SK-N-SH (cell line): ENCODE measurements around the gene IER2. TPM values are rescaled to one million over a fixed set of nuclear protein-coding genes. Genes with fewer than 3 reads are reported as not detected.

Experiments used
- CTCF ChIA-PET: fragments of 300-600, 350-600 bp; formaldehyde crosslinking; extraction: SDS; loops from one replicate; lab custom pipeline; 2021; lab: Yijun Ruan, JAX
- POLR2A ChIA-PET: fragments of 350-600 bp; sonication (Branson Sonifier 250); formaldehyde crosslinking; extraction: SDS; loops from one replicate; lab custom pipeline; 2020; ENCODE audit warnings: antibody characterized with exemption, inconsistent platforms; lab: Yijun Ruan, JAX
- DNase-seq: peaks from one replicate; pipeline ENCODE4 v3.0.0; 2012
- H2AFZ ChIP-seq: fragments of 200-600 bp; sonication (generic); 2 replicates; pipeline ENCODE4 v1.8.1; 2016; ENCODE audit warnings: antibody characterized with exemption, mild to moderate bottlenecking, low read depth
- H3F3A ChIP-seq: fragments of 200-600 bp; sonication (generic); replicated peaks from 2 replicates; pipeline ENCODE3; 2016; ENCODE audit warnings: antibody characterized with exemption, mild to moderate bottlenecking; ENCODE audit not compliant: insufficient read depth
- H3K27ac ChIP-seq, 2 experiments: fragments of 200-500 bp in 1 of 2; fragments of 200-600 bp in 1 of 2; sonication (Bioruptor generic) in 1 of 2; sonication (generic), shearing (Covaris generic) in 1 of 2; 2 replicates each; pipeline versions ENCODE4 v1.5.1 to v1.6.1; 2014 to 2016; ENCODE audit warnings: low read depth in 2 of 2, inconsistent platforms in 1 of 2, low read length in 1 of 2, mild to moderate bottlenecking in 1 of 2, mixed read lengths in 1 of 2
- H3K27me3 ChIP-seq: fragments of 200-600 bp; sonication (generic), shearing (Covaris generic); 2 replicates; pipeline ENCODE4 v1.6.1; 2016; ENCODE audit warnings: mixed run types; ENCODE audit not compliant: insufficient read depth
- H3K36me3 ChIP-seq, 2 experiments: fragments of 200-500 bp in 1 of 2; fragments of 200-600 bp in 1 of 2; sonication (Bioruptor generic) in 1 of 2; sonication (generic) in 1 of 2; replicated peaks in 1 of 2; 2 replicates each; pipeline versions ENCODE3 to v1.5.1; 2014 to 2016; ENCODE audit warnings: low read length in 1 of 2, mild to moderate bottlenecking in 1 of 2; ENCODE audit not compliant: insufficient read depth in 2 of 2, control insufficient read depth in 1 of 2
- H3K4me1 ChIP-seq, 2 experiments: fragments of 200-500 bp in 1 of 2; fragments of 200-600 bp in 1 of 2; sonication (Bioruptor generic) in 1 of 2; sonication (generic), shearing (Covaris generic) in 1 of 2; 2 replicates each; pipeline versions ENCODE4 v1.5.1 to v1.6.1; 2014 to 2016; ENCODE audit warnings: low read depth in 1 of 2, low read length in 1 of 2, mixed run types in 1 of 2; ENCODE audit not compliant: insufficient read depth in 2 of 2, control insufficient read depth in 1 of 2
- H3K4me2 ChIP-seq: fragments of 200-600 bp; sonication (generic), shearing (Covaris generic); 2 replicates; pipeline ENCODE4 v1.6.1; 2017; ENCODE audit warnings: mixed run types
- H3K4me3 ChIP-seq, 2 experiments: fragments of 200-500 bp in 1 of 2; fragments of 200-600 bp in 1 of 2; sonication (Bioruptor generic) in 1 of 2; sonication (generic), shearing (Covaris generic) in 1 of 2; 2 replicates each; pipeline versions ENCODE4 v1.5.1 to v1.8.1; 2014 to 2016; ENCODE audit warnings: low read depth in 2 of 2, inconsistent platforms in 1 of 2, low read length in 1 of 2, mild to moderate bottlenecking in 1 of 2, mixed read lengths in 1 of 2, moderate library complexity in 1 of 2
- H3K79me2 ChIP-seq: fragments of 200-600 bp; sonication (generic); 2 replicates; pipeline ENCODE4 v1.8.1; 2017; ENCODE audit warnings: mild to moderate bottlenecking; ENCODE audit not compliant: insufficient read depth
- H3K9ac ChIP-seq: fragments of 200-600 bp; sonication (generic); 2 replicates; pipeline ENCODE4 v1.6.1; 2017; ENCODE audit warnings: mixed run types
- H3K9me2 ChIP-seq: fragments of 200-600 bp; sonication (generic); 2 replicates; pipeline ENCODE4 v1.6.1; 2017; ENCODE audit warnings: mixed run types
- H3K9me3 ChIP-seq: fragments of 200-600 bp; sonication (generic); 2 replicates; pipeline ENCODE4 v1.6.1; 2017; ENCODE audit warnings: mixed run types, mild to moderate bottlenecking, moderate library complexity
- H4K20me1 ChIP-seq: fragments of 200-600 bp; sonication (generic); 2 replicates; pipeline ENCODE4 v1.6.1; 2017; ENCODE audit warnings: mild to moderate bottlenecking, mixed run types; ENCODE audit not compliant: insufficient read depth
- CHD2 ChIP-seq: fragments of 150-350 bp; IDR thresholded peaks from 2 replicates; pipeline ENCODE4 v1.6.1; 2018; ENCODE audit warnings: low read length; ENCODE audit not compliant: partially characterized antibody
- ELF1 ChIP-seq: IDR thresholded peaks from 2 replicates; pipeline ENCODE4 v1.4.0; 2012
- GABPA ChIP-seq: IDR thresholded peaks from 2 replicates; pipeline ENCODE4 v1.4.0; 2012; ENCODE audit warnings: low read depth, mild to moderate bottlenecking
- JUND ChIP-seq: IDR thresholded peaks from 2 replicates; pipeline ENCODE4 v1.4.0; 2012
- MAX ChIP-seq: IDR thresholded peaks from 2 replicates; pipeline ENCODE4 v1.4.0; 2012; ENCODE audit warnings: low read depth
- MXI1 ChIP-seq: IDR thresholded peaks from 2 replicates; pipeline ENCODE4 v1.6.1; 2012; ENCODE audit warnings: mild to moderate bottlenecking, low read depth, low read length, improper control_type of control experiment
- NFIC ChIP-seq: IDR thresholded peaks from 2 replicates; pipeline ENCODE4 v1.4.0; 2012; ENCODE audit warnings: borderline replicate concordance
- NRF1 ChIP-seq: IDR thresholded peaks from 2 replicates; pipeline ENCODE4 v1.6.1; 2012; ENCODE audit warnings: low read depth, mild to moderate bottlenecking, low read length
- PBX3 ChIP-seq: IDR thresholded peaks from 2 replicates; pipeline ENCODE4; 2012
- POLR2AphosphoS5 ChIP-seq: IDR thresholded peaks from 2 replicates; pipeline ENCODE4 v1.6.1; 2012; ENCODE audit warnings: low read depth, low read length
- RAD21 ChIP-seq: IDR thresholded peaks from 2 replicates; pipeline ENCODE4 v1.6.1; 2012; ENCODE audit warnings: mild to moderate bottlenecking, low read length
- RCOR1 ChIP-seq: fragments of 150-350 bp; IDR thresholded peaks from 2 replicates; pipeline ENCODE4 v1.6.1; 2017; ENCODE audit warnings: antibody characterized with exemption, low read length
- REST ChIP-seq: IDR thresholded peaks from 2 replicates; pipeline ENCODE4 v1.6.1; 2012; ENCODE audit warnings: mild to moderate bottlenecking, low read depth, low read length, moderate library complexity
- RXRA ChIP-seq: IDR thresholded peaks from 2 replicates; pipeline ENCODE4 v1.4.0; 2012; ENCODE audit warnings: low read depth, mild to moderate bottlenecking, borderline replicate concordance
- SMC3 ChIP-seq: IDR thresholded peaks from 2 replicates; pipeline ENCODE4 v1.6.1; 2012; ENCODE audit warnings: low read depth, low read length, improper control_type of control experiment
- TAF1 ChIP-seq: IDR thresholded peaks from 2 replicates; pipeline ENCODE4 v1.6.1; 2012; ENCODE audit warnings: low read depth, mild to moderate bottlenecking, low read length, moderate library complexity, borderline replicate concordance
- TCF12 ChIP-seq: IDR thresholded peaks from 2 replicates; pipeline ENCODE4 v1.4.0; 2012
- USF2 ChIP-seq: fragments of 150-350 bp; IDR thresholded peaks from 2 replicates; pipeline ENCODE4 v1.6.1; 2017; ENCODE audit warnings: antibody characterized with exemption, low read length, low read depth, borderline replicate concordance
- WGBS: methylation state at CpG from one replicate; pipeline ENCODE4 v1.1.6; 2017; ENCODE audit warnings: low lambda C conversion rate; 5-methylcytosine and 5-hydroxymethylcytosine counted together
- polyA plus RNA-seq, 3 experiments: library from polyadenylated mRNA; depleted of rRNA; stranded (reverse); fragments of >200 nt; gene quantifications; 2 replicates each; pipeline ENCODE4 v1.2.3, GENCODE V29; 2012

Gene IER2
- polyA plus RNA-seq, 1 of the 3 experiments (the other 2 are of a cell fraction): 115 TPM

GRCh38 chr19:13133241-13133870 is 16.9 kb upstream of the IER2 start:
- Histone ChIP-seq H3K9me3 (no peaks in the 10 kb centered on the region), H3F3A (peaks cover 24% of the 10 kb centered on the region), H3K27ac (peak overlapping the region in 1 of 2 experiments; percentile 59; a peak in 1 of 4 replicates), H3K27me3 (no peaks in the 10 kb centered on the region), H3K36me3 (peaks cover 5 to 37% of the 10 kb centered on the region in 2 experiments), H3K9me2 (no peaks in the 10 kb centered on the region), H3K79me2 (peaks cover 74% of the 10 kb centered on the region), H3K9ac (no peak overlapping the region), H3K4me2 (no peak overlapping the region), H3K4me3 (no peak overlapping the region), H4K20me1 (peaks cover 68% of the 10 kb centered on the region), H2AFZ (no peak overlapping the region), H3K4me1 (peaks cover 0 to 15% of the 10 kb centered on the region in 2 experiments; a peak in 2 of 4 replicates)
- ChIA-PET POLR2A (no interaction called here), CTCF (interaction anchor here (1.3 kb wide), 1 partner anchor 20 kb away, joined by 3 read pairs; no protein-coding TSS in a partner anchor)
- 94% methylated on average over 12 of the region's 12 CpGs for WGBS
- DNase-seq: no peak
- TF ChIP-seq USF2: no peak
- no peak for TF ChIP-seq NFIC
- TF ChIP-seq POLR2AphosphoS5: no peak
- TF ChIP-seq JUND: no peak
- TF ChIP-seq GABPA: no peak
- no peak for TF ChIP-seq MAX
- no peak for TF ChIP-seq CHD2
- TF ChIP-seq PBX3: no peak
- TF ChIP-seq REST: no peak
- no peak for TF ChIP-seq RAD21
- TF ChIP-seq TAF1: no peak
- no peak for TF ChIP-seq NRF1
- no peak for TF ChIP-seq RCOR1
- no peak for TF ChIP-seq ELF1
- TF ChIP-seq RXRA: no peak
- no peak for TF ChIP-seq TCF12
- TF ChIP-seq MXI1: no peak
- no peak for TF ChIP-seq SMC3
